GM18520 (cell line): ENCODE results near the gene SCARB2.

Source experiments
- ATAC-seq: cut with Tn5 transposase; IDR thresholded peaks from one replicate; pipeline ENCODE4 v1.9.1; 2021; ENCODE audit not compliant: unreplicated experiment

The SCARB2 gene

GRCh38 chr4:76155979-76156378 lies 57.6 kb downstream of the SCARB2 start:
- ATAC-seq: no peak

GRCh38 chr4:76153356-76153755 lies 60.3 kb downstream of the SCARB2 start:
- no peak for ATAC-seq

- ATAC-seq: peak; percentile 98
These were observed 65.3 kb downstream of the SCARB2 start, which contains the start of gene NUP54 for GRCh38 chr4:76148142-76148865. Gene NUP54, minus strand, starts transcription at chr4:76148397. Its CDS starts 23 bp downstream, at chr4:76148374.

GRCh38 chr4:76147454-76148141 lies 66.0 kb downstream of the SCARB2 start:
- no peak for ATAC-seq

GRCh38 chr4:76144546-76144945 lies 69.1 kb downstream of the SCARB2 start:
- no peak for ATAC-seq

- ATAC-seq: no peak
These were observed 72.4 kb downstream of the SCARB2 start for GRCh38 chr4:76141241-76141640.

GRCh38 chr4:76127754-76128153 lies 85.9 kb downstream of the SCARB2 start:
- ATAC-seq: no peak

GRCh38 chr4:76125816-76126215 lies 87.8 kb downstream of the SCARB2 start:
- ATAC-seq: no peak

- no peak for ATAC-seq
These were observed 93.4 kb downstream of the SCARB2 start for GRCh38 chr4:76120199-76120598.

GRCh38 chr4:76117536-76117935 lies 96.1 kb downstream of the SCARB2 start:
- no peak for ATAC-seq

- no peak for ATAC-seq
These were observed 96.8 kb downstream of the SCARB2 start for GRCh38 chr4:76116821-76117220.
